SK-N-MC (cell line): ENCODE measurements around the gene PRDM15.

Experiments
- EZH2 ChIP-seq: fragments of 200-600 bp; sonication (generic); IDR thresholded peaks from one replicate; pipeline ENCODE4 v1.6.1; 2017; ENCODE audit warnings: antibody characterized with exemption
- POLR2AphosphoS5 ChIP-seq: IDR thresholded peaks from 2 replicates; pipeline ENCODE4 v1.6.1; 2012; ENCODE audit warnings: mild to moderate bottlenecking, low read depth, low read length, borderline replicate concordance

GRCh38 chr21:41873005-41873404 is 6.1 kb downstream of the PRDM15 start:
- TF ChIP-seq EZH2: no peak
- no peak for TF ChIP-seq POLR2AphosphoS5
